CD4-positive, alpha-beta T cell treated with Interleukin-6 at 100 ng/mL for 8 hours (primary cell): ENCODE data around the gene TMEM51.
"Not testable (repeated sequence)": the region's sequence is repeated elsewhere in the genome, so short reads cannot be mapped to it uniquely, and the experiment has no call there.

ENCODE experiments used
- DNase-seq: peaks from one replicate; pipeline ENCODE4 v3.0.0-alpha.2; 2020; ENCODE audit warnings: mixed read lengths, low spot score

The TMEM51 gene

GRCh38 chr1:15128077-15128476 is 25.5 kb upstream of the TMEM51 start:
- DNase-seq, result no peak

DNA sequence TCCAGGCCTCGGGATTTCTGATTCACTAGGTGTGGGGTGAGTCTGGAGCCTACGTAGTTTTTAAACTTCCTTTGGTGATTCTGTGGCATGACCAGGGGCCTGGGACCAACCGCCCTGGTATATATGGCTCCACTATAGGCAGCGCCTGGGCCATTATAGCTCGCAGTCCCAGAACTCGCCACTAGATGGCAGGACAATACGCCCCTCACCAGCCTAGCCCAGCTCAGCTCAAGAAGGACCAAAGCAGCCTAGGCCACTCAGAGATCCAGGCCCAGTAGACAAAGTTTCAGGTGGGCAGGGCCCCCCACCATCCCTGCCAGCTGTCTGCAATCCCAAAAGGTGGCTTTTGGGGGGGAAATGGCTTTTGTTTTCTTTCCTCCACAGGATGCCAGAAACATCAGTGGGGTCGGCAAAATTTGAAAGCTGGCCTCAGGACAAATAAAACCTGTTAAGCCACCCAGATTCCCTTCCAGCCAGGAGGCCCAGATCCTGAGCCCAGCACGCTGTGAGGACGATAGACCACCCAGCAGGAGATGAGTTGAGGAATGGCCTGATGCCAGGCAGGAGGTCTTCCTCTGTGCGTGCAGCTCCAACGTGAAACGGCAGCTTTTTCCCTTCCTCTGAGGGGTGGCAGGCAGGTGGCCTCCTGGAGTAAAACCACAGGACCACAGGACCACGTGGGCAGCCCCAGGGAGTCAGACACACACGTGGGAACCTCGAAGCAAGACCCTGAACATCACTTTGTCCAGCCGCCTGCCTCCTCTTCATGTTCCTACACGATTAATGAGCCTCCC is 24.8 kb upstream of the TMEM51 start:
- DNase-seq, result peak; percentile 52

DNA sequence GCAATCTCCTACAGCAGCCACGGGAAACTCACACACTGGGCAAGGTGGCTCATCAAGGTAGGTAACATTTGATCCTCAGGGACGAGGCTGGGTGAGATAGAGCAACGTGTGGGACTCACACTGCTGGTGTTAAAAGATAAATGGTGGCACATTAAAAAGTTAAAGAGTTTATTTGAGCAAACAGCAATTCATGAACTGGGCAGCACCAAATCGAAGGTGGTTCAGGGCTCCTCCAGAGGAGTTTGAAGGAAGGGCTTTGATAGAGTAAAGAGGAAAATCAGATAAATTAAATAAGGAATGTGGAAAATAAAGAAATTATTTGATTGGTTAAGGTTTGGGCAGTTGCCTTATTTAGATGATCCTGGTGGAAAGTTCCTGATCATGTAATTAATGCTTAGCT is 23.6 kb upstream of the TMEM51 start:
- no peak for DNase-seq

- DNase-seq, result no peak
Measured at GRCh38 chr1:15130607-15131006, 22.9 kb upstream of the TMEM51 start.

GRCh38 chr1:15132965-15133364 is 20.6 kb upstream of the TMEM51 start:
- DNase-seq, result no peak

- DNase-seq, result no peak
Measured at GRCh38 chr1:15134285-15134684, 19.3 kb upstream of the TMEM51 start.

DNA sequence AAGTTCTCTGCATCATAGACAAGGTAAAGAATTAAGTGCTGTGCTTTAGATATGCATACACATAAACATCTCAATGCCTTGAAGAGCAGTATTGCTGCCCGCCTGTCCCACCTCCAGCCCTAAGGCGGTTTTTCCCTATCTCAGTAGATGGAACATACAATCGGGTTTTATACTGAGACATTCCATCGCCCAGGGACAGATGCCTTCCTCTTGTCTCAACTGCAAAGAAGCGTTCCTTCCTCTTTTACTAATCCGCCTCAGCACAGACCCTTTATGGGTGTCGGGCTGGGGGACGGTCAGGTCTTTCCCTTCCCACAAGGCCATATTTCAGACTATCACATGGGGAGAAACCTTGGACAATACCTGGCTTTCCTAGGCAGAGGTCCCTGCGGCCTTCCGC is 17.9 kb upstream of the TMEM51 start:
- DNase-seq, result not testable (repeated sequence)

GRCh38 chr1:15137809-15138208 is 15.7 kb upstream of the TMEM51 start:
- DNase-seq, result no peak

- DNase-seq, result no peak
Measured at GRCh38 chr1:15139654-15140350, 13.7 kb upstream of the TMEM51 start.

DNA sequence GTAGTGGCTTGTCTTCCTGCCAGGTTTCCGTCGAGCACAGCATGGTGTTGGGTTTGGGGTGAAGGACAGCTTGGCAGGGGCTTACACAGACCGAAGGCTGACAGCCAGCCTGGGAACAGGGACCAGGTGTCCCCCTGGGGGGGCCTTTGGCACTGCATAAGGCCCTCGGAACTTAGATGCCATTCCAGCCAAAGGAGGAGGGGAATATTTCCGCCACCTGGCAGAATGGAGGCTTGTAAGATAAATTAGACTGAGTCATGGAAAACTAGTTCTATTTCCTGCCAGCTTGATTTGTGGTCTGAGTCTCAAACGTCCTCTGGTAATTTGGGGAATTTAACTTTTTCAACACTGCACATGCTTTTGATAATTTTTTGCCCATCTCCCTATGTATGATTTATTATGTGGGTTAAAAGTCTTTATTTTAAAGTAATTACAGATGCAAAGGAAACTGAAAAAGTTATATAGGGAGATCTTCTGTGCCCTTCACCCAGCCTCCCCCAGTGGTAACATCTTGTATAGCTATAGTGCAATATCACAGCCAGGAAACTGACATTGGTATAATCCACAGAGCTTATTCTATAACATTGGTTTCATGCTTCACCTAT is 11.5 kb upstream of the TMEM51 start:
- no peak for DNase-seq

GRCh38 chr1:15145327-15145726 is 8.2 kb upstream of the TMEM51 start:
- no peak for DNase-seq

DNA sequence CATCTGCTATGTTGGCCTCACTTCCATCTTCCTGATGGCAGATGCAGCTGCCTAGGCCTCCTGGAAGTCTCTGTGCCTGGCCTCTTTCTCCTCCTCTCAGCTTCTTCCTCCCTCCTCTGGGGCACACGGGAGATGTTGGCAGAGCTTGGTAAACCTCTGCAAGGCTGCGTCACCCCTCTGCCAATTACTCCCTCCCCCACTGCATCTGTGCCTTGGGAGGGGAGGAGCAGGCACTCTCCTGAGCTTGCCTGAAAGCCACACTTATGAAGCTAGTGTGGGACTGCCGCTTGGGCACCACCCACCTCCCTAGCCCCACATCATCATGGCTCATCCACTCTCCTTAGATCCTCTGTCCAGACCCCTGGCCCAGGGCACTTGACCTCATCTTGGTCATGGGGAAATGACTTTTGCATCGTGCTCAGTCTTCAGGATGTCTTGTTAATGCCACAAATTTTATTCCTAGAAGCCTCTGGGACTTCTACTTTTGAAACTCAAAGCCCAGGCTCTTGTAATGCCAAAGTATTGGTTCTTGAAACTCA is 7.3 kb upstream of the TMEM51 start:
- no peak for DNase-seq

DNA sequence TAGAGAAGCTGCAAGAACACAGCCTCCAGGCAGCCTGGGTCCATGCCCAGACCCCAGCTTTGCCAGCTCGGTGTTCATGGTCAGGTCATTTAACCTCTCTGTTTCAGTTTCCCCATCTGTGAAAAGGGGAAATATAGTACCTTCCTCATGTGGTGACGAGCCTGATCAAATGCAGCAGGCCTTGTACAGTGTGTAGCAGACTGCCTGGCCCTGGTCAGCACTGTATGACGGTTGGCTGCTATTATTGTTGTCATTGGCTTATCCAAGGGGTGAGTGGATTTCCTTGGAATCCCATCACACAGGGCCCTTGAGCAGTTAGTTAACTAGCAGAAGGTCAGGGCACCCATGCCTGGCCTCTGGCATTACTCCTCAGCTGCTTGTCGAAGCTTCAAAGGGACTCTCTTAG is 6.6 kb upstream of the TMEM51 start:
- DNase-seq, result no peak

DNA sequence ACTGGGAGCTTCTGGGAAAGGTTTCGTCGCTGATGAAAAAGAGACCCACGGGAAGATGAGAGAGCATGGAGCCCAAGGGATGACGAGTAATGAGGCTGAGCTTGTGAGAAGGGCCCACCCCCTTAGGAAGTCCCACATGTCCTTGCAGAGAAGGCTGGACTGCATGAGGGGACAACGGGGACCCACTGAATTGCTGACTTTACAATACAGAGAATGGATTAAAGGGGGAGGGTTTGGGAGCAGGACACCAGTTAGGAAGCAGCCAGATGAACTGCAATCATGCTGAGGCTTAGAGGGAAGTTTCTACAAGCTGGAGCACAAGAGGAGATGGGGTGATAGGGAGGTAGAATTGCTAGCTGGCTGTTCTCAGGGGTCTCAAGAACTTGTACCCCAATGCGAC is 5.5 kb upstream of the TMEM51 start:
- DNase-seq, result no peak

- DNase-seq, result no peak
Measured at GRCh38 chr1:15148475-15148874, 5.1 kb upstream of the TMEM51 start.

GRCh38 chr1:15148941-15149340 is 4.6 kb upstream of the TMEM51 start:
- no peak for DNase-seq

- DNase-seq, result no peak
Measured at GRCh38 chr1:15150376-15150775, 3.2 kb upstream of the TMEM51 start.

DNA sequence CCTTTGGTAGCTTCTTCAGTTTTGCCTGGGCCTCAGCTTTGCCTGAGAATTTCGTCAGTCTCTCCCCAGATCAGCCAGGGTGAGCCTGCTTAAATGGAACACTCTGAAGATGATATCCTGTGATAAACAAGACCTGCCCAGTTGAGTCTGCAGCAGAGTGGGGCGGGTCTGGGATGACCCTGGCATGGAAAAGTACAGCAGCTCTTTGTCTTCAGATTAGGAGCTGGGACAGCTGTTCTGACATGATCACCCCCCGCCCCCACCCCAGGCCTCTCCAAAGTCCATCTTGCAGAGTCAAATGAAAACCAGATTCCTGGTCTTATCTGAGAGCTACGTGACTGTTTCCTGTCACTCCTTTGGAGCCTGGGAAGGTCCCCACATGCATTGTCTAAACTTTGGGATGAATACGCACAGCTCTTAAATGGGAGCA is 2.2 kb upstream of the TMEM51 start:
- DNase-seq, result no peak

DNA sequence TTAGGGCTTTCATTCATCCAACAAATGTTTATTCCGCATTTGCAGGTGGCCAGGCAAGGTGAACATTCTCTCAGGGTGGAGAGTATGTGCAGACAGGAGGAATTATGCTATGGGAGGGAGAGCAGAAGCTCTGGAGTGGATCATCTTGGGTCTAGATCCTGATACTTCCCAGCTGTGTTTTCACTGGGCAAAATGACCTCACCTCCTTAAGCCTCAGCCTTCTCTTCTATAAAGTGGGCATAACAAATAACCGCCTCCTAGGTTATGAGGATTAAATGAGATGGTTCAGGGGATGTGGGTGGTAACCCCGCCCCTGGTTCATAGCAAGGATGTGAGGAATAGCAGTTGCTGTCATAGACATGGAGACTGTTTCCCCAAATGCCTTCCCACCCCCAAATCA is 1.7 kb upstream of the TMEM51 start:
- no peak for DNase-seq

- DNase-seq, result no peak
Measured at GRCh38 chr1:15152318-15153183, 996 bp upstream of the TMEM51 start.

GRCh38 chr1:15153842-15154479 is 414 bp downstream of the TMEM51 start:
- no peak for DNase-seq
